ENCODE results near the gene SORCS2.

Gene SORCS2

DNA sequence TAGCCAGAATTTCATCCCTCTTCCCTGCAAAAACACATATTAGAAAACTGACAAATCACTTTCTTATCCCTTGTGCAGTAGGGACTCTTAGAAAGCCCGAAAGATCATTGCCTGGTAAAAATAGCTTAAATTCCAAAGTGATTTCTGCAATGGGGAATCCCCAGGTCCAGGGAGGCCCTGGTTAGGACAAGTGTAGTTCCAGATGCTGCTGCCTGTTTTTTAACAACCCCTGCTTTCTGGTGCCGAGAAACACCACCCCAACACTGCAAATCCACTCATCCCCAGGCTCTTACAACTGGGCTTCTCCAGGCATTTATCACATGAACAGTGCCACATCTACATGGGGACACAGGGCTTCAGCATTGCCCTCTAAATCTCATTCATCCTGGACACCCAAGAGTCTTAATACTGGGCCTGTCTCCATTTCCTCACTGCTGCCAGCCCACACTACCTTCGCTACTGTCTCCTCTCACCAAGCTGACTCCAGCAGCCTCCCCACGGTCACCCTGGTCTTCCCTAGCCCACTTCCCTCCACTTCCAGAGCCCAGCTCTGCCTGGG lies 354.6 kb downstream of the SORCS2 start:
- TF ChIP-seq GATA2 (IDR thresholded peaks at IDR 0.05; ENCODE audit: low read depth, low read length) (no peak), GATA3 (IDR thresholded peaks at IDR 0.05; ENCODE audit: low read depth, low read length) (no peak)

- no peak for TF ChIP-seq GATA2 (IDR thresholded peaks at IDR 0.05; ENCODE audit: low read depth, low read length)
- no peak for TF ChIP-seq GATA3 (IDR thresholded peaks at IDR 0.05; ENCODE audit: low read depth, low read length)
Measured at GRCh38 chr4:7547368-7548040, 355.2 kb downstream of the SORCS2 start.

GRCh38 chr4:7549866-7550265 lies 357.5 kb downstream of the SORCS2 start:
- TF ChIP-seq GATA3 (IDR thresholded peaks at IDR 0.05; ENCODE audit: low read depth, low read length) = no peak
- TF ChIP-seq GATA2 (IDR thresholded peaks at IDR 0.05; ENCODE audit: low read depth, low read length) = no peak

DNA sequence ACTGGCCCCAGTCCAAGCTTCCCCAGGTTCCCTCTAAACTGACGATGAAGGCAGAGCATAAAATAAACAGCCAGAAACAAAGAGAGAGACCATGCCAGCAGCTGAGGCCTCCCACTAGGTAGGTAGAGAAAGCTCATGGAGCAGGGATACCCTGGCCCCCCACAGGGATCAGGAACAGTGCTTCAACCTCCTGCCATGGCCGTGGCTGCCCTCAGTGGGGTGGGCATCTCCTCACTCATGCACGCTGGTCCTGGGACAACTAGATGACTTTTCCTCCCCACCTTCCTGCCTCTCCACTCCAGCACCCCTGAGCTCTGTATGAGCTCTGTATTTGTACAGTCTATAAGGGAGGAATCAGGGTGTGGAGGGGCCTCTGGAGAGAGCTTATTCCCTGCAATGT lies 360.1 kb downstream of the SORCS2 start:
- TF ChIP-seq GATA2 (IDR thresholded peaks at IDR 0.05; ENCODE audit: low read depth, low read length) (no peak), GATA3 (IDR thresholded peaks at IDR 0.05; ENCODE audit: low read depth, low read length) (no peak)

DNA sequence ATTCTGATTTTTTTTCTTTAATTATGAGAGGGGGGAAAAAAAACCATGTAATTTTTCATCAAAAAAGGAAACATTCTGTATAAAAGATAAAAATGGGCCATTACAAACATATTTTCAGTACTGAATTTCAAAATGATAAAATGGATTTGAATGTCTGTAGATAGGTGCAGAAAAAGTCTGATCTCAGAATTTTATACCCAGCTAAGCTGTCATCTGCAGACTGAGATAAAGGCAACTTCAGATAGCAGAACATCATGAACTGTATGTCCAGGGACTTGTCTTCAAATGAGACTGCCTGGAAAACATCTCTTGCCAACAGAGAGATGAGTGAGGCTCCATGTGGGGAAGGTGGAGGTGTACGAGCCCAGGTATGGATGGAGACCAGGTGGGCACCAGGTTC lies 360.9 kb downstream of the SORCS2 start:
- no peak for TF ChIP-seq GATA3 (IDR thresholded peaks at IDR 0.05; ENCODE audit: low read depth, low read length)
- no peak for TF ChIP-seq GATA2 (IDR thresholded peaks at IDR 0.05; ENCODE audit: low read depth, low read length)

DNA sequence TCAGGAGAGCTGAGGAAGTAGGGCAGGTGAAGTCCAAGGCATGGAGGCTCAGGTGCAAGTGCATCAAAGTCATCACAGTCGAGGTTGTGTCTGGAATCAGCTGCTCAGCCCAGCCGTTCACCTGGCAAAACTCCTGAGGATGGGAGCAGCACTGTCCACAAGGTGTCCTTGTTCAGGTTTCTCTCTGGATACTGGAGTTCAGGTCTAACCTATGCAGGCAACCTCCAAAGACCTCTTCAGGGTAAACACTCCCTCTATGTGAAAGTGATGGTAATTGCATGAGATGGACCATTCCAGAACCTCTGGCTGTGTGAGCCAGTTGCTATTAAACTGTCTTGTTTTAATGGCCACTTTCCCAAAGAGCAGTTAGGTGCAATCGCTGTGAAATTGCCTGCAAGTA lies 362.6 kb downstream of the SORCS2 start:
- TF ChIP-seq GATA3 (IDR thresholded peaks at IDR 0.05; ENCODE audit: low read depth, low read length) (no peak), GATA2 (IDR thresholded peaks at IDR 0.05; ENCODE audit: low read depth, low read length) (no peak)

- TF ChIP-seq GATA3 (IDR thresholded peaks at IDR 0.05; ENCODE audit: low read depth, low read length) (no peak), GATA2 (IDR thresholded peaks at IDR 0.05; ENCODE audit: low read depth, low read length) (no peak)
Measured at GRCh38 chr4:7556558-7556957, 364.2 kb downstream of the SORCS2 start.

GRCh38 chr4:7557456-7557855 lies 365.1 kb downstream of the SORCS2 start:
- TF ChIP-seq GATA3 (IDR thresholded peaks at IDR 0.05; ENCODE audit: low read depth, low read length) (no peak), GATA2 (IDR thresholded peaks at IDR 0.05; ENCODE audit: low read depth, low read length) (no peak)

DNA sequence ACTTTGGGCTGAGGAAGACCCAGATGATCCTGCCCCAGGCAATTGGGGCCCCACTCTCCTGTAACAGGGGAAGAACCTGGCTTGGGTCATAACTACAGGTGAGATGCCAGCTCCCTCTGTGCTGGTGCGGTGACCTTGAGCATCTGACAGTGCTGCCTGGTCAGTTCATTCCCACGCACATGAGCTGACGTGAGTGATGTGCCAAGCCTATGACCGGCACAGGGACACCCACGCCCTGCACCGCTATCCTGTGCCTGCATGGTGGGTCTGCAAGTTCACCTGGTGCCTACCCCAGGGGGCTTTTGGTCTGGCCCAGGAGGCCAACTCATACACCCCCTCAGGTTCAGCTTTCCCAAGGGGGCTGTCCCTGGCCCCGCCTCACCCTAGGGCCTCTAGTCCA lies 366.1 kb downstream of the SORCS2 start:
- TF ChIP-seq GATA3 (IDR thresholded peaks at IDR 0.05; ENCODE audit: low read depth, low read length) = no peak
- TF ChIP-seq GATA2 (IDR thresholded peaks at IDR 0.05; ENCODE audit: low read depth, low read length) = no peak

- TF ChIP-seq GATA3 (IDR thresholded peaks at IDR 0.05; ENCODE audit: low read depth, low read length) (no peak), GATA2 (IDR thresholded peaks at IDR 0.05; ENCODE audit: low read depth, low read length) (no peak)
Measured at GRCh38 chr4:7559316-7559715, 367.0 kb downstream of the SORCS2 start.

DNA sequence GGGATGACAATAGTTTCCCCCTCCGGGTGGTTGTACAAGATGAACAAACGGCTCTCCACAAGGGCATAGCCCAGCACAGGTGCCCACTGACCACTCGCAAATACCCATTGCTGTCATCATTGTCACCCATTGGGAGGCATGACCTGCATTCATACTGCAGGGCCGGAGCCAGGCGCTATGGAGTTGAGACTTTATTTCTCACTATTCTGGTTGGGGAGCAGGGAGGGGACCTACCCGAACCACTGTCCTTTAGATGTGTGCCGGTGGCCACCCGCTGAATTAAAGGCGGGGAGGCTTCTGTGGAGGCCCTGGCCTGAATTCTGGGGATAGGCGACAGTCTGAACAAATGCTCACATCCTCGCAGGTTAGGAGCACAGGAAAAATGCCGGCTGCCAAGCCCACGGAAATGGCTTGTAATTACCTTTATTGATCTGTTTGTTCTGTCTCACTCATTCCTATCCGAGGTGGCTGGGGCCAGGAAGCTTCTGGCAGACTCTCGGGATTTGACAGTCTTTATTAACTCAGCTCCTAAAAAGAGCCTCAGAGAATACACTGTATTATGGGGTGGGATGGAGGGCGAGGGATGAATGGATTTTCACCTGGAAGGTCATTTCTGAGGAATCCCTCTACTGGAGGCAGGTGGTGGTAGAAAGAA lies 367.5 kb downstream of the SORCS2 start:
- TF ChIP-seq GATA2 (IDR thresholded peaks at IDR 0.05; ENCODE audit: low read depth, low read length) = no peak
- no peak for TF ChIP-seq GATA3 (IDR thresholded peaks at IDR 0.05; ENCODE audit: low read depth, low read length)

GRCh38 chr4:7561557-7561956 lies 369.2 kb downstream of the SORCS2 start:
- TF ChIP-seq GATA3 (IDR thresholded peaks at IDR 0.05; ENCODE audit: low read depth, low read length) = no peak
- TF ChIP-seq GATA2 (IDR thresholded peaks at IDR 0.05; ENCODE audit: low read depth, low read length) = no peak

DNA sequence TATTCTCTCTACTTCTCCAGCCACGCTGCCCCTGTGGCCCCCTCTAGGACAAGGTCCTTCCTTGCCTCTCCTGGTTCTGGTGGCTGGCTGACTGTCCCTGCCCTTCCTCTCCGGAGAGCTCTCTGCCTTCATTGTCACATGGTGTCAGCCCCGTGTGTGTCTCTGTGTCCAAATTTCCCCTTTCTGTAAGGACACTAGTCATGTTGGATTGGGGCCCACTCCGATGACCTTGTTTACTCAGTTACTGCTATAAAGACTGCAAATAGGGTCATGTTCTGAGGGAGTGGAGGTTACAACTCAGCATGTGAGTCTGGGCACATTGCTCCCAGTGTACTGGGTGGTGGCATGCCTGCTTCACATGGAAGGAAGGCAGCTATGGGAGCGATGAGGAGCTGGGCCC lies 371.9 kb downstream of the SORCS2 start:
- no peak for TF ChIP-seq GATA3 (IDR thresholded peaks at IDR 0.05; ENCODE audit: low read depth, low read length)
- no peak for TF ChIP-seq GATA2 (IDR thresholded peaks at IDR 0.05; ENCODE audit: low read depth, low read length)

DNA sequence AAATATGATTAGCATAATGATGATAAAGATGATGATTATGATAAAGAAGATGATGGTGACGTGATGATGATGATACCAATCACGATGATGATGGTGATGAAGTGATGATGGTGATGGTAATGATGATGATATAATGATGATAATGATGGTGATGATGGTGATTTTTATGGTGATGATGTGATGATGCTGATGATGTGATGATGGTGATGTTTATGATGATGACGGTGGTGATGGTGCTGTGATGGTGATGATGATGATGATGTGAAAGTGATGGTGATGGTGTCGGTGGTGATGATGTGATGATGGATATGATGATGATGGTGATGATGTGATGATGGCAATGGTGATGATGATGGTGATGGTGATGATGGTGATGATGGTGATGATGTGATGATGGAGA lies 373.1 kb downstream of the SORCS2 start:
- TF ChIP-seq GATA2 (IDR thresholded peaks at IDR 0.05; ENCODE audit: low read depth, low read length) (no peak), GATA3 (IDR thresholded peaks at IDR 0.05; ENCODE audit: low read depth, low read length) (no peak)

All from SH-SY5Y (cell line).